ENCODE results near the gene EHBP1. TPM values are rescaled to one million over a fixed set of nuclear protein-coding genes. Genes with fewer than 3 reads are reported as not detected.
A peak's percentile ranks its signal among the peaks of the same experiment; 100 is the strongest.

The EHBP1 gene
- total RNA-seq, 4 donors from 2014 or later = 11.1 to 19.0 (median 15.4) TPM

GRCh38 chr2:62768615-62769014 lies 63.1 kb downstream of the EHBP1 start:
- Histone ChIP-seq H3K27me3 (no peaks in the 10 kb centered on the region), H3K27ac (no peak overlapping the region), H3K9me3 (no peaks in the 10 kb centered on the region), H3K36me3 (no peaks in the 10 kb centered on the region), H3K4me3 (no peak overlapping the region), H3K4me1 (no peaks in the 10 kb centered on the region)
- intact Hi-C loops (cut with DNase I; ENCODE audit: low total_unique reads) = no loop called here
- in situ Hi-C loops (cut with MboI; ENCODE audit: low sequenced_read_pairs in 4 of 4) = loop anchor here in 1 of 4 donors (25.0 kb wide), 1 partner anchor 106 kb away; no protein-coding TSS in a partner anchor
- TF ChIP-seq POLR2A (IDR thresholded peaks at IDR 0.05) (no peak), CTCF (IDR thresholded peaks at IDR 0.05 in 4 of 5, conservative IDR thresholded peaks at IDR 0.05 in 1 of 5) (no peak)
- no peak for DNase-seq
- ATAC-seq = no peak

- H3K4me1 ChIP-seq = no peaks in the 10 kb centered on the region
- no peaks in the 10 kb centered on the region for H3K27me3 ChIP-seq
- H3K9me3 ChIP-seq = no peaks in the 10 kb centered on the region
- DNase-seq (no peak), ATAC-seq (no peak)
- intact Hi-C loops (cut with DNase I; ENCODE audit: low total_unique reads) (no loop called here), in situ Hi-C loops (cut with MboI; ENCODE audit: low sequenced_read_pairs in 4 of 4) (loop anchor here in 2 of 4 donors (5.0 to 25.0 kb wide), 3 partner anchors 108 to 318 kb away; no protein-coding TSS in a partner anchor)
- H3K4me3 ChIP-seq = no peak overlapping the region
- no peak overlapping the region for H3K27ac ChIP-seq
- no peaks in the 10 kb centered on the region for H3K36me3 ChIP-seq
- no peak for TF ChIP-seq POLR2A (IDR thresholded peaks at IDR 0.05)
- TF ChIP-seq CTCF (IDR thresholded peaks at IDR 0.05 in 4 of 5, conservative IDR thresholded peaks at IDR 0.05 in 1 of 5) = no peak
These were observed 65.1 kb downstream of the EHBP1 start for GRCh38 chr2:62770629-62771028.

- Histone ChIP-seq H3K36me3 (no peaks in the 10 kb centered on the region), H3K4me1 (no peaks in the 10 kb centered on the region), H3K27me3 (no peaks in the 10 kb centered on the region), H3K4me3 (no peak overlapping the region), H3K9me3 (no peaks in the 10 kb centered on the region), H3K27ac (no peak overlapping the region)
- in situ Hi-C loops (cut with MboI; ENCODE audit: low sequenced_read_pairs in 4 of 4) (loop anchor here (5.0 to 25.0 kb wide), 3 partner anchors 112 to 322 kb away; no protein-coding TSS in a partner anchor), intact Hi-C loops (cut with DNase I; ENCODE audit: low total_unique reads) (loop anchor here (1.0 to 5.0 kb wide), 2 partner anchors 67 to 317 kb away; partner anchors contain the start of gene EHBP1)
- ATAC-seq (peak; percentile 63 to 76), DNase-seq (no peak)
- TF ChIP-seq CTCF (IDR thresholded peaks at IDR 0.05 in 4 of 5, conservative IDR thresholded peaks at IDR 0.05 in 1 of 5) = peak; percentile 58 to 90 (median 80)
- TF ChIP-seq POLR2A (IDR thresholded peaks at IDR 0.05) = no peak
These were observed 69.2 kb downstream of the EHBP1 start for GRCh38 chr2:62774555-62775366.

- Histone ChIP-seq H3K9me3 (no peaks in the 10 kb centered on the region), H3K4me3 (no peak overlapping the region), H3K36me3 (no peaks in the 10 kb centered on the region), H3K27me3 (no peaks in the 10 kb centered on the region), H3K27ac (no peak overlapping the region), H3K4me1 (no peaks in the 10 kb centered on the region)
- in situ Hi-C loops (cut with MboI; ENCODE audit: low sequenced_read_pairs in 4 of 4) (loop anchor here in 2 of 4 donors (5.0 kb wide), 2 partner anchors 318 to 323 kb away; no protein-coding TSS in a partner anchor), intact Hi-C loops (cut with DNase I; ENCODE audit: low total_unique reads) (loop anchor here (1.0 to 5.0 kb wide), 2 partner anchors 68 to 318 kb away; partner anchors contain the start of gene EHBP1)
- DNase-seq = no peak
- no peak for ATAC-seq
- no peak for TF ChIP-seq POLR2A (IDR thresholded peaks at IDR 0.05)
- no peak for TF ChIP-seq CTCF (IDR thresholded peaks at IDR 0.05 in 4 of 5, conservative IDR thresholded peaks at IDR 0.05 in 1 of 5)
These were observed 69.8 kb downstream of the EHBP1 start for GRCh38 chr2:62775367-62775668.

Measured in gastrocnemius medialis (tissue), 4 donors.